OCI-LY1 (cell line): Measurements from ENCODE around the gene SH3RF3.

Source experiments
- H2AFZ ChIP-seq: fragments of 200-600 bp; sonication (generic), shearing (Covaris generic); 2 replicates; pipeline ENCODE4 v1.6.0; 2014; ENCODE audit warnings: antibody characterized with exemption, mild to moderate bottlenecking, low read length
- H3F3A ChIP-seq: fragments of 200-600 bp; sonication (generic), shearing (Covaris generic); 2 replicates; pipeline ENCODE4 v1.6.0; 2014; ENCODE audit warnings: mild to moderate bottlenecking, antibody characterized with exemption, low read length, moderate library complexity; ENCODE audit not compliant: insufficient read depth
- H3K27ac ChIP-seq: fragments of 200-600 bp; sonication (generic); 2 replicates; pipeline ENCODE4 v1.5.1; 2014; ENCODE audit warnings: low read length, mixed run types, mild to moderate bottlenecking, low read depth; ENCODE audit not compliant: poor library complexity, severe bottlenecking
- H3K27me3 ChIP-seq: fragments of 200-600 bp; sonication (generic); 2 replicates; pipeline ENCODE4 v1.6.0; 2014; ENCODE audit warnings: antibody characterized with exemption, mild to moderate bottlenecking, low read length, moderate library complexity; ENCODE audit not compliant: insufficient read depth
- H3K36me3 ChIP-seq: fragments of 200-600 bp; sonication (generic); 2 replicates; pipeline ENCODE4 v1.6.1; 2014; ENCODE audit warnings: mild to moderate bottlenecking, antibody characterized with exemption, low read length, moderate library complexity, mixed read lengths; ENCODE audit not compliant: insufficient read depth
- H3K4me1 ChIP-seq: fragments of 200-600 bp; sonication (generic); 2 replicates; pipeline ENCODE4 v1.5.1; 2014; ENCODE audit warnings: mild to moderate bottlenecking, low read length, moderate library complexity; ENCODE audit not compliant: insufficient read depth, severe bottlenecking
- H3K4me2 ChIP-seq: fragments of 200-600 bp; sonication (generic), shearing (Covaris generic); 2 replicates; pipeline ENCODE4 v1.6.1; 2014; ENCODE audit warnings: low read length
- H3K4me3 ChIP-seq: fragments of 200-600 bp; sonication (generic); 2 replicates; pipeline ENCODE4 v1.5.1; 2014; ENCODE audit warnings: low read length, low read depth, mild to moderate bottlenecking, mixed read lengths; ENCODE audit not compliant: poor library complexity, severe bottlenecking
- H3K79me2 ChIP-seq: fragments of 200-600 bp; shearing (Covaris generic); 2 replicates; pipeline ENCODE4 v1.6.1; 2016; ENCODE audit warnings: mixed run types, low read length, mixed read lengths; ENCODE audit not compliant: insufficient read depth
- H3K9ac ChIP-seq: fragments of 200-600 bp; sonication (generic), shearing (Covaris generic); 2 replicates; pipeline ENCODE4 v1.6.1; 2014; ENCODE audit warnings: mild to moderate bottlenecking, low read length, mixed read lengths
- H3K9me2 ChIP-seq: fragments of 200-600 bp; sonication (generic), shearing (Covaris generic); 2 replicates; pipeline ENCODE4 v1.6.1; 2014; ENCODE audit warnings: low read depth, mild to moderate bottlenecking, low read length, mixed read lengths
- H3K9me3 ChIP-seq: fragments of 200-600 bp; shearing (Covaris generic); 2 replicates; pipeline ENCODE4 v1.6.1; 2014; ENCODE audit warnings: low read length, mixed read lengths
- H4K20me1 ChIP-seq: fragments of 200-600 bp; sonication (generic), shearing (Covaris generic); 2 replicates; pipeline ENCODE4 v1.6.0; 2016; ENCODE audit warnings: mild to moderate bottlenecking, low read length; ENCODE audit not compliant: insufficient read depth
- EZH2 ChIP-seq: fragments of 200-600 bp; sonication (generic), shearing (Covaris generic); IDR thresholded peaks from 2 replicates; pipeline ENCODE4 v1.8.0; 2017; ENCODE audit warnings: borderline replicate concordance, mixed run types, mild to moderate bottlenecking, antibody characterized with exemption, low read length, moderate library complexity, mixed read lengths
- TF ChIP-seq, protein P1 (sequence below): fragments of 200-600 bp; sonication (generic), shearing (Covaris generic); IDR thresholded peaks from 2 replicates; pipeline ENCODE4 v1.5.1; 2017; ENCODE audit warnings: mild to moderate bottlenecking, antibody characterized with exemption, low read length, moderate library complexity, mixed read lengths

The SH3RF3 gene

DNA sequence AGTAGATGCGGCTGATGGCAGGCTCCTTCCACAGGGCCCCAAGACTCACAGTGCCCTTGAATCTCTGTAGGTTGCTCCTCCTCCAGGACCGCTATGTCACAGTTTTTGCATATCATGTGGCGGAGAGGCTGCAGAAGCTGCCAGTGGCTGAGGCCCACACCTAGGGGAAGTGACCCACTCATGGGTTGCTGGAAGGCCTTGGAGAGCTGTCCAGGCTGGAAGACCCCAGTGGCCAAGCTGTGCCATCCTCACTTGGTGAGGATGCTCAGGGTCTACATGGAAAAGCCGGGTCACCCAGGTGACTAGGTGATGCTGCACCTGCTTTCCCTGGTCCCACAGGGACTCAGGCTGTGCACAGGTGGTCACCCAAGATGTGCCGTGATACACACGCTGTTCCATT lies 394.1 kb downstream of the SH3RF3 start:
- H3K9me2 ChIP-seq: no peaks in the 10 kb centered on the region
- H3K4me2 ChIP-seq: no peak overlapping the region
- TF ChIP-seq, protein P1, sequence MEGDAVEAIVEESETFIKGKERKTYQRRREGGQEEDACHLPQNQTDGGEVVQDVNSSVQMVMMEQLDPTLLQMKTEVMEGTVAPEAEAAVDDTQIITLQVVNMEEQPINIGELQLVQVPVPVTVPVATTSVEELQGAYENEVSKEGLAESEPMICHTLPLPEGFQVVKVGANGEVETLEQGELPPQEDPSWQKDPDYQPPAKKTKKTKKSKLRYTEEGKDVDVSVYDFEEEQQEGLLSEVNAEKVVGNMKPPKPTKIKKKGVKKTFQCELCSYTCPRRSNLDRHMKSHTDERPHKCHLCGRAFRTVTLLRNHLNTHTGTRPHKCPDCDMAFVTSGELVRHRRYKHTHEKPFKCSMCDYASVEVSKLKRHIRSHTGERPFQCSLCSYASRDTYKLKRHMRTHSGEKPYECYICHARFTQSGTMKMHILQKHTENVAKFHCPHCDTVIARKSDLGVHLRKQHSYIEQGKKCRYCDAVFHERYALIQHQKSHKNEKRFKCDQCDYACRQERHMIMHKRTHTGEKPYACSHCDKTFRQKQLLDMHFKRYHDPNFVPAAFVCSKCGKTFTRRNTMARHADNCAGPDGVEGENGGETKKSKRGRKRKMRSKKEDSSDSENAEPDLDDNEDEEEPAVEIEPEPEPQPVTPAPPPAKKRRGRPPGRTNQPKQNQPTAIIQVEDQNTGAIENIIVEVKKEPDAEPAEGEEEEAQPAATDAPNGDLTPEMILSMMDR: no peak
- no peak for TF ChIP-seq EZH2
- H3K27ac ChIP-seq: no peak overlapping the region
- no peak overlapping the region for H3K9ac ChIP-seq
- H3K27me3 ChIP-seq: no peaks in the 10 kb centered on the region; the same call in 1 of the 2 replicates
- H3K79me2 ChIP-seq: no peaks in the 10 kb centered on the region
- no peaks in the 10 kb centered on the region for H3F3A ChIP-seq
- no peaks in the 10 kb centered on the region for H3K9me3 ChIP-seq
- no peaks in the 10 kb centered on the region for H3K36me3 ChIP-seq
- H4K20me1 ChIP-seq: no peaks in the 10 kb centered on the region
- H3K4me1 ChIP-seq: no peaks in the 10 kb centered on the region
- no peak overlapping the region for H3K4me3 ChIP-seq
- H2AFZ ChIP-seq: no peak overlapping the region

GRCh38 chr2:109523536-109524361 lies 394.7 kb downstream of the SH3RF3 start:
- H3K9me3 ChIP-seq: no peaks in the 10 kb centered on the region
- H3K27me3 ChIP-seq: no peaks in the 10 kb centered on the region; the same call in 1 of the 2 replicates
- no peak overlapping the region for H3K4me3 ChIP-seq
- no peak overlapping the region for H2AFZ ChIP-seq
- no peak overlapping the region for H3K4me2 ChIP-seq
- H3K9ac ChIP-seq: no peak overlapping the region
- no peak overlapping the region for H3K27ac ChIP-seq
- H3K4me1 ChIP-seq: no peaks in the 10 kb centered on the region
- H3K79me2 ChIP-seq: no peaks in the 10 kb centered on the region
- H3F3A ChIP-seq: no peaks in the 10 kb centered on the region
- TF ChIP-seq EZH2: no peak
- TF ChIP-seq, protein P1: no peak
- no peaks in the 10 kb centered on the region for H4K20me1 ChIP-seq
- no peaks in the 10 kb centered on the region for H3K9me2 ChIP-seq
- no peaks in the 10 kb centered on the region for H3K36me3 ChIP-seq

- Histone ChIP-seq H3K9me2 (no peaks in the 10 kb centered on the region), H4K20me1 (no peaks in the 10 kb centered on the region), H3F3A (no peaks in the 10 kb centered on the region), H2AFZ (no peak overlapping the region), H3K36me3 (no peaks in the 10 kb centered on the region), H3K9ac (no peak overlapping the region), H3K27ac (no peak overlapping the region), H3K27me3 (no peaks in the 10 kb centered on the region; the same call in 1 of the 2 replicates), H3K4me3 (no peak overlapping the region), H3K4me2 (no peak overlapping the region), H3K79me2 (no peaks in the 10 kb centered on the region), H3K4me1 (no peaks in the 10 kb centered on the region), H3K9me3 (no peaks in the 10 kb centered on the region)
- TF ChIP-seq EZH2: no peak
- TF ChIP-seq, protein P1: no peak
Measured at GRCh38 chr2:109525836-109526235, 396.8 kb downstream of the SH3RF3 start.
